NCI-H748 treated with DMSO at 0.1 percent for 48 hours (cell line): ENCODE data around the gene INSM2.

ENCODE experiments used
- DNase-seq: peaks from one replicate; lab custom pipeline; 2025; lab: John Stamatoyannopoulos, UW

INSM2 gene

DNA sequence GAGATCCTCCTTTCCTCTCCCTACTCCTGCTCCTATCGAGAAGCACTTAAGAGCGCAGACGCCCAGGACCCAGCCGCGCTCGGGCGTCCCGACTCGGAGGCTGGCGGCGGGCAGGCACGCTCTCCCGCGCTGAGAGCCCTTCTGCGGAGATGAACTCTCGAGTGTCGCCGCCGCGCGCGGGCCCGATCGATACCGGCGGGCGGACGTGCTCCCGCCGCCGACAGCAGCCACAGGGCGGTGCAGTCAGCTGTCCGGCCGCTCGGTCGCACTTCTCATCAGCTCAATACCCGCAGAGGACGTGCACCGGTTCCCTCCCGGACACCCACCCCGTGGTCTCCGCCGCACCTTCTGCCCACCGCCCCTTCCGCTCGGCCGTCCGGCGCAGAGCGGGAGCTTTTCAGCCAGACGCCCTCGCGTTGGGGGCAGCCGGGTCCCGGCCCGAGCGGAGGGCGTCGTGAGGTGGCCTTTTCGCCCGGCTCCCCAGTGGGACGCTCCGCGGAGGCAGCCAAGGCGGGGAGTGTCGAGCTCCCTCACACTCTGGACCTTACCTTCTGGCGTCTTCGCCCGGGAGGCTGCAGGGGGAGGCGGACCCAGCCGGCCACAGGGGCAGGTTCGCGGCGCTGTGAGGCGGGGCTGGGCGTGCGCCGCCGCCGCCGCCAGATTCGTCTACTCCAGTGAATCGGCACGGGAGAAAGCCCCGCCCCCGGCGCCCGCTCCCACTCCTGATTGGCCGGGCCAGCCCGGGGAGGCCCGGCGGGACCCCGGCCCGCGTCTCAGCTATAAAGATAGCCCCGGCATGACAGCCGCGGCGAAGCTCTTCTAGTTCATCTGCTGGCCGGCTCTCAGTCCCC lies at the start of gene INSM2:
TSS of gene INSM2 (plus strand) at position 808 of the 851 bp plus-strand sequence. CDS start 89 bp downstream, outside the sequence.
- DNase-seq = peak; percentile 54

DNA sequence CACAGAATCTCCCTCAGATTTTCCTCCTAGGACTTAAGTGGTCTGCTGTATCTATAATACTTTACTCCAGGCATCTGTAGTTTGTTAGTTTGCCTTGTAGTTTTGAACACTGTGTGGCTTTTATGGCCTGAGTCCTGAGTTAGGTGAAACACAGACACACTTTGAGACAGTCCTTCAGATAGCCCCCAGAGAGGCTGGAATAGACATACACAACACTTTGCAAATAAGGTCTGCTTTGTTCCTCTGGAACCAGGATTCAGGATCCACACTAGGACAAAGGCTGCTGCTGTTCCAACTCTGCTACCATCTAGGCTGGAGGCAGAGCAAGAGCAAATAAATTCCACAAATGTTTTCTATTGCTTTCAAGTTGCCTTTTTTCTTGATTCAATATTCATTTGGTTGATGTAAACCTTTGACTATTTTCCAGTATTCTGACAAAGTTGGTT lies 41.4 kb upstream of the INSM2 start:
- DNase-seq = no peak

DNA sequence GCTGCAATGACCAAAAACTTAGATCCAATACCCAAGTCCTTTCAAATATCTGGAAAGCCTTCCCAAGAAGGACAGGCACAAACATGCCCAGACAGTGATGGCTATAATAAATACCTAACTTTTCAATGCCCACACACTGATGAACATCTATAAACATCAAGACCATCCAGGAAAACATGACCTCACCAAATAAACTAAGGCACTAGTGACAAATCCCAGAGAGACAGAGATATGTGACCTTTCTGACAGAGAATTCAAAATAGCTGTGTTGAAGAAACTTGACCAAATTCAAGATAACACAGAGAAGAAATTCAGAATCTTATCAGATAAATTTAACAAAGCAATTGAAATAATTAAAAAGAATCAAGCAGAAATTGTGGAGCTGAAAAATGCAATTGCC lies 38.7 kb upstream of the INSM2 start:
- DNase-seq = no peak

GRCh38 chr14:35499180-35499579 lies 34.8 kb upstream of the INSM2 start:
- DNase-seq = no peak

DNA sequence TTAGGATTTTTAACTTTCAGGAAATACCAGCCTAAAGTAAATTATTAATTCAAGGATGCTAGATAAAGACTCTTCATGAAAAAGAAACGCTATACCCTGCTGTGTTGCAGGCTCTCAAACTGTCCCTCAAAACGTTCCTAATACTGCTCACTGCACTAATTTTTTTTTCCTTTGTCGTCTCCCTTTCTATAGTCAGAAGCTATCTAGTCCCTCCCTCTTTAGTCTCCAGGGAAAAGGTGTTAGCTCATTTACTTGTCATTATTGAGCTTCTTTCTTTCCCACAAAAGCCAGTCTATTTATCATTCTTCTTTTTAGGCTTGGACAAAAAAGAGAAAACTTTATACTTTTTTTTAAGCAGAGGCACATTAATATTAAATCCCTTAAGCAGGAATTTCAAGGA lies 30.3 kb upstream of the INSM2 start:
- no peak for DNase-seq

GRCh38 chr14:35504260-35504659 lies 29.7 kb upstream of the INSM2 start:
- no peak for DNase-seq

GRCh38 chr14:35506461-35506860 lies 27.5 kb upstream of the INSM2 start:
- DNase-seq = no peak

- DNase-seq = no peak
Measured at GRCh38 chr14:35506927-35507326, 27.0 kb upstream of the INSM2 start.

- no peak for DNase-seq
Measured at GRCh38 chr14:35509846-35510245, 24.1 kb upstream of the INSM2 start.

GRCh38 chr14:35512765-35513164 lies 21.2 kb upstream of the INSM2 start:
- no peak for DNase-seq

- no peak for DNase-seq
Measured at GRCh38 chr14:35515916-35516315, 18.0 kb upstream of the INSM2 start.

- no peak for DNase-seq
Measured at GRCh38 chr14:35519986-35520385, 14.0 kb upstream of the INSM2 start.

DNA sequence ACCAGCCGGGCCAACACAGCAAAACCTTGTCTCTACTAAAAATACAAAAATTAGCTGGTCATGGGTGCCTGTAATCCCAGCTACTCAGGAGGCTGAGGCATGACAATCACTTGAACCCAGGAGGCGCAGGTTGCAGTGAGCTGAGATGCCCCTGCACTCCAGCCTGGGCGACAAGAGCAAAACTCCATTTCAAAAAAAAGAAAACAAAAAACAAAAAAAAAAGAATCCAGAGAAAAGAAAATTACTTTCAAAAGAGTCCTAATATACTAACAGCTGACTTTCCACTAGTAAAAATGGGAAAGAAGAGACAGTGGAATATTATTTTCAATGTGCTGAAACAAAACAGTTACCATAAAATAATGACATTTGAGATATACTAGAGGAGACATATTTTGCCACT lies 8.3 kb upstream of the INSM2 start:
- DNase-seq = no peak

DNA sequence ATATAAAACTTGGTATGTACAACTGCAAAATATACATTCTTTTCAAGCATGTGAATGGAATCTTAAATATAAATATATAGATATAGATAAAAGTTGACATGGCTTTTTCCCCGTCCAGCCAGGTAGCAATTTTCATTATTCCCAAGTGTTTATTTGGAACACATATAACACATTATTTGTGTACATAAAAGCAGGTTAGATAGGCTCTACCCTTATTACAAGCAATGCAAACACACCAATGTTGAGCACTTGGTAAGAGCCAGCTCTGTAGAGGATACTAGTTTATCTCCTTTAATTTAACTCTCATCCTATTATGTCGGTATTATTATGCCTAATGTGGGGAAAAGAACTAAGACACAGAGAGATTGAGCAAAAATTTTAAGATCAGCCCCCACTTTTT lies 7.0 kb upstream of the INSM2 start:
- no peak for DNase-seq

DNA sequence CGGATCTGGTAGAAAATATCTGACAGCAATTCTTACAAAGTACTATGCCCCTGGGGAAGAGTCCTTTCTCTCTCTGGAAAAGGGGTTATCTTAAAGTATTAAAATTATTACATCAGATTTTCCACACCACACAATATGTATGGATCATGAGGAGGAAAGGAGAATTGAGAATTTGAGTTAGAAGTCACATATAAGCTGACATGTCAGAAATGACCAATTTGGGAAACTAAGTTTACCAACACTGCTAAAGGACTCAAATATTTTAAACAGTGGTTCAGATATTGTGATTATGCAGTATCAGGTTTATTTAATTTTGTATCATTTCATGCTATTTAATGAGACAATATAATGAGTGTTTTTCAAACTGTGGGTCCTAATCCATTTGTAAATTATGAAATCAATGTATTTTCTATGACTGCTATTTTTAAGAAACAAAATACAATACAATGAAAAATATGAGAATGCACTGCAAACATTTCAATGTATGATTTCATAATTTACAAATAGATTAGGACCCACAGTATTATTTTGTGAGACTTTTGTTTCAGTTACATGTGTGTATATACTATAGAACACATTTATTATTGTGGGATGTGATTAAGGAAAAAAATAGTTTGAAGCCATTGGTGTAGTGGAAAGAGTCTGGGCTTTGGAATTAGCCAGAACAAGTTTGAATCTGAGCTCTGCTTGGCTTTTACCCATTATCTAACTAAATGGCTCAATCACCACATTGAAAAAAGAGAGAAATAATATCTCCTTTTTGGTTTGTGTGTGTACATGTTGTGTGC lies 1.8 kb upstream of the INSM2 start:
- no peak for DNase-seq

DNA sequence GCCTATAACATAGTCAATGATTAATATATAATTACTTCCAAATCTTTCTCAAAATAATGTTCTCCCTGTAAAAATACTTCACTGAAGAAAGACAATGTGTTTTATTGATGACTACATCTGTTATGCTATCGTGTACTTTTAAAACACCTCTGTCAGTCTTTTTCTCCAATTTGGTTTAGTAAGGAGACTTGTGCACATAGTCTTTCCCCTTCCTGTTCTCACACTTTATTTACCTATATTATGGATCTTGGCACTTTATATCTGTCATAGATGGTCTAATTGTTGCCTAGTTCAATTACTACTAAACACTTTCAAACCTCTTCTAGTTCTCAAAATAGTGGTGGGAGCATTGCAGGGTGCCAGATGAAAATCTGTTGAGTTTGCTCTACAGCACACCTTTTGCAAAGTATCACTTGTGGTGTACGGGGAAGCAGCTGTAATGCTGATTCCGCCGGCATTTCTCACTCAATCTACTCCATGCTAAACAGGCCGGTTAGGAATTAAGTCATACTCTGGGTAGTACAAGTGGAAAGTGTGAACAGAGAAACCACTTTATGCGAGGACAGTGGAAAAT lies 1.1 kb upstream of the INSM2 start:
- DNase-seq = no peak

DNA sequence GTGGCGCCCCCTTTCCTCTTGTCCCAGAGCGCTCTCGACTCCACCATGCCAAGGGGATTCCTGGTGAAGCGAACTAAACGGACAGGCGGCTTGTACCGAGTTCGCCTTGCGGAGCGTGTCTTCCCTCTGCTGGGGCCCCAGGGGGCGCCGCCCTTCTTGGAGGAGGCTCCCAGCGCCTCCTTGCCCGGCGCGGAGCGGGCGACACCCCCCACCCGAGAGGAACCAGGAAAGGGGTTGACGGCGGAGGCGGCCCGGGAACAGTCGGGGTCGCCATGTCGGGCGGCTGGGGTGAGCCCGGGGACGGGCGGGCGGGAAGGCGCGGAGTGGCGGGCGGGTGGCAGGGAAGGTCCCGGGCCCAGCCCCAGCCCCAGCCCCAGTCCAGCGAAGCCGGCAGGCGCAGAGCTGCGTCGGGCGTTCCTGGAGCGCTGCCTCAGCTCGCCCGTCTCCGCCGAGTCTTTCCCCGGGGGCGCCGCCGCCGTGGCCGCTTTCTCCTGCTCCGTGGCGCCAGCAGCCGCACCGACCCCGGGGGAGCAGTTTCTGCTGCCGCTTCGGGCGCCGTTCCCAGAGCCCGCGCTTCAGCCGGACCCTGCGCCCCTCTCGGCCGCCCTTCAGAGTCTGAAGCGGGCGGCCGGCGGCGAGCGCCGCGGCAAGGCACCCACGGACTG lies 376 bp downstream of the INSM2 start:
- DNase-seq = no peak

GRCh38 chr14:35534873-35535482 lies 1.0 kb downstream of the INSM2 start:
- DNase-seq = no peak

GRCh38 chr14:35535483-35536112 lies 1.6 kb downstream of the INSM2 start:
- DNase-seq = no peak

- DNase-seq = no peak
Measured at GRCh38 chr14:35539969-35540368, 6.0 kb downstream of the INSM2 start.

DNA sequence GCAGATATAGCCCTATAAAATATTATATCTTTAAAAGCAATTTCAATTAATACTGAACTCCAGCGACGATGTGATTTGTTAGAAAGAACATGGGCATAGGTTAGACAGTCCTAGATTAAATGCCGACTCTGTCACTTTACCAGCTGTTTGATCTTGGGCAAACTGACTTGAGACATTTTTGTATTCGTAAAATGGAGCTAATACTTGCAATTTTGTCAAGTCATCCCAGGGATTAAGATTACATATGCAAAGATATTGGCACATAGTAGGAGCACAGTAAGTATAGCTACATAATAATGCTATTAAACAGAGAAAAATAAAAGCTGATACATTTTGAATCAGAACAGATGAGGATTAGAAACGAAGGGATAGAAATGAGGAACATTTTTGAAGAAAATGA lies 9.0 kb downstream of the INSM2 start:
- DNase-seq = no peak
